ELR (cell line): ENCODE measurements around the gene CGNL1.

ENCODE experiments used
- DNase-seq: peaks from one replicate; pipeline ENCODE4 v3.0.0-alpha.2; 2015; ENCODE audit warnings: low read depth

The CGNL1 gene

GRCh38 chr15:57352535-57353316 is 23.6 kb upstream of the CGNL1 start:
- DNase-seq = no peak

- no peak for DNase-seq
Observed at GRCh38 chr15:57353317-57353804, 22.9 kb upstream of the CGNL1 start.

GRCh38 chr15:57354436-57355123 is 21.7 kb upstream of the CGNL1 start:
- DNase-seq = no peak

- DNase-seq = no peak
Observed at GRCh38 chr15:57355259-57355658, 21.0 kb upstream of the CGNL1 start.

GRCh38 chr15:57356178-57356577 is 20.1 kb upstream of the CGNL1 start:
- DNase-seq = no peak

- peak; percentile 79 for DNase-seq
Observed at GRCh38 chr15:57356636-57357035, 19.7 kb upstream of the CGNL1 start.

GRCh38 chr15:57357799-57358198 is 18.5 kb upstream of the CGNL1 start:
- DNase-seq = no peak

GRCh38 chr15:57358571-57358970 is 17.7 kb upstream of the CGNL1 start:
- no peak for DNase-seq

- DNase-seq = no peak
Observed at GRCh38 chr15:57363661-57364060, 12.6 kb upstream of the CGNL1 start.

- peak; percentile 10 for DNase-seq
Observed at GRCh38 chr15:57364282-57365007, 11.9 kb upstream of the CGNL1 start.

- DNase-seq = no peak
Observed at GRCh38 chr15:57367556-57367955, 8.7 kb upstream of the CGNL1 start.

GRCh38 chr15:57370929-57371328 is 5.4 kb upstream of the CGNL1 start:
- DNase-seq = no peak

GRCh38 chr15:57373251-57373881 is 2.9 kb upstream of the CGNL1 start:
- DNase-seq = no peak

- no peak for DNase-seq
Observed at GRCh38 chr15:57373882-57374276, 2.4 kb upstream of the CGNL1 start.

- peak; percentile 23 for DNase-seq
Observed at GRCh38 chr15:57376696-57377477, 582 bp downstream of the CGNL1 start.

GRCh38 chr15:57377478-57377847 is 1.2 kb downstream of the CGNL1 start:
- peak; percentile 3 for DNase-seq

- DNase-seq = no peak
Observed at GRCh38 chr15:57379487-57379886, 3.2 kb downstream of the CGNL1 start.

- no peak for DNase-seq
Observed at GRCh38 chr15:57380854-57381253, 4.5 kb downstream of the CGNL1 start.

GRCh38 chr15:57382215-57382614 is 5.9 kb downstream of the CGNL1 start:
- no peak for DNase-seq

GRCh38 chr15:57382969-57383368 is 6.7 kb downstream of the CGNL1 start:
- DNase-seq = no peak

GRCh38 chr15:57384024-57384423 is 7.7 kb downstream of the CGNL1 start:
- no peak for DNase-seq

- DNase-seq = no peak
Observed at GRCh38 chr15:57384816-57385215, 8.5 kb downstream of the CGNL1 start.
